ENCODE data around the gene ATP4A. TPM values are rescaled to one million over a fixed set of nuclear protein-coding genes. Genes with fewer than 3 reads are reported as not detected.
A peak's percentile ranks its signal among the peaks of the same experiment; 100 is the strongest.

Gene ATP4A
- polyA plus RNA-seq, 3 donors from 2014 or later: not detected

DNA sequence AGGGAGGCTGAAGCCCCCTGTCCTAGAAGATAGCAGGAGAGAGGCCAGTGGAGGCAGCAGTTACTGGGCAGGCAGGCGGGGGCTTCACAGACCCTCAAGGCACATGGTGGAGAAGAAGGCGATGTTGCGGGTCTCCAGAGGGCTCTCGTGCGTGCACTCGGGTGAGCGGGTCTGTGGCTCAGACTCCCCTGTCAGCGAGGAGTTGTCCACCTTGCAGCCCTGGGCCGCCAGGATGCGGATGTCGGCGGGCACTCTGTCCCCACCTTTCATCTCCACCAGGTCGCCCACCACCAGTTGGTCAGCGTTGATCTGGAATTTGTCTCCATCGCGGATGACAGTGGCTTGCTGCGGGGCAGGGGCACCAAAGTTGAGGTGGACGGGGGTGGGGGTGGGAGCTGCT lies 3.2 kb downstream of the ATP4A start:
- DNase-seq: no peak
- H3K4me1 Mint-ChIP-seq: peaks cover 10 to 13% of the 10 kb centered on the region in 2 donors
- H3K27me3 Mint-ChIP-seq (ENCODE audit: low read depth in 3 of 3): peaks cover 8 to 23% (median 18%) of the 10 kb centered on the region in 3 donors
- H3K9me3 Mint-ChIP-seq: no peaks in the 10 kb centered on the region
- H3K27ac Mint-ChIP-seq: no peak overlapping the region
- no peaks in the 10 kb centered on the region for H3K36me3 Mint-ChIP-seq
- no peak overlapping the region for H3K4me3 Mint-ChIP-seq

- no peaks in the 10 kb centered on the region for H3K36me3 Mint-ChIP-seq
- no peak overlapping the region for H3K4me3 Mint-ChIP-seq
Measured at GRCh38 chr19:35559781-35560180, 3.7 kb downstream of the ATP4A start.

DNA sequence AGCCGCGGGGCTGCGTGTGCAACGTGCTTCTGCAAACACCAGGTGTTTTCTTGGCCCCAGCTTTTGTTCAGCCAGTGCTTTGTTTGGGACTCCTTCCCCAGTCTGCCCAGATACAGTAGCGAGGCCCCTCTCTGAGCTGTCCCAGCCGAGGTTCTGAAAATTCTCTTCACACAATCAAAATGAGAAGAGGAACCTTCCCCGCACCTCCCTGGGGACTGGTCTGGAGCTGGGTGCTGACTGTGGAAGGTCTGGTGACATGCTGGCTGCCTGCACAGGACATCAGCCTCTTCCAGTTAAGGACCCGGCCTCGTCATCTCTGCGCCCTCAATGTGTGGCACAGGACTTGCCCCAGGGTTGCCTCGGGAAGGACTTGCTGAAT lies 4.2 kb downstream of the ATP4A start:
- H3K27ac Mint-ChIP-seq: no peak overlapping the region

More at GRCh38 chr19:35559781-35560180, 3.7 kb downstream of the ATP4A start:
- H3K27ac Mint-ChIP-seq: no peak overlapping the region
- peaks cover 10 to 13% of the 10 kb centered on the region in 2 donors for H3K4me1 Mint-ChIP-seq
- H3K9me3 Mint-ChIP-seq: no peaks in the 10 kb centered on the region
- H3K27me3 Mint-ChIP-seq (ENCODE audit: low read depth in 3 of 3): peaks cover 8 to 22% (median 18%) of the 10 kb centered on the region in 3 donors
- DNase-seq: no peak

GRCh38 chr19:35558400-35559280 lies 4.8 kb downstream of the ATP4A start:
- no peak for DNase-seq
- H3K36me3 Mint-ChIP-seq: no peaks in the 10 kb centered on the region
- H3K9me3 Mint-ChIP-seq: no peaks in the 10 kb centered on the region
- peaks cover 10 to 13% of the 10 kb centered on the region in 2 donors for H3K4me1 Mint-ChIP-seq
- H3K27ac Mint-ChIP-seq: no peak overlapping the region
- H3K4me3 Mint-ChIP-seq: peak overlapping the region in 4 of 5 donors; percentile 14 to 64 (median 50)
- peaks cover 8 to 22% (median 16%) of the 10 kb centered on the region in 3 donors for H3K27me3 Mint-ChIP-seq (ENCODE audit: low read depth in 3 of 3)

More for the DNA sequence above, 4.2 kb downstream of the ATP4A start:
- H3K27me3 Mint-ChIP-seq (ENCODE audit: low read depth in 3 of 3): peaks cover 8 to 22% (median 18%) of the 10 kb centered on the region in 3 donors
- H3K4me1 Mint-ChIP-seq: peaks cover 10 to 13% of the 10 kb centered on the region in 2 donors
- DNase-seq: no peak
- no peaks in the 10 kb centered on the region for H3K36me3 Mint-ChIP-seq
- H3K4me3 Mint-ChIP-seq: peak overlapping the region in 1 of 5 donors; percentile 7
- no peaks in the 10 kb centered on the region for H3K9me3 Mint-ChIP-seq

- Mint-ChIP-seq H3K36me3 (no peaks in the 10 kb centered on the region), H3K27ac (peak overlapping the region in 1 of 6 donors; percentile 25), H3K9me3 (no peaks in the 10 kb centered on the region), H3K4me3 (peak overlapping the region; percentile 77 to 87 (median 81)), H3K27me3 (ENCODE audit: low read depth in 3 of 3) (peaks cover 8 to 26% (median 16%) of the 10 kb centered on the region in 3 donors), H3K4me1 (peaks cover 10 to 13% of the 10 kb centered on the region in 2 donors)
- DNase-seq: peak; percentile 24 to 37 (median 30)
Measured at GRCh38 chr19:35557539-35558399, 5.7 kb downstream of the ATP4A start.

GRCh38 chr19:35556846-35557538 lies 6.5 kb downstream of the ATP4A start:
- H3K4me3 Mint-ChIP-seq: peak overlapping the region; percentile 65 to 87 (median 73)
- peaks cover 10 to 13% of the 10 kb centered on the region in 2 donors for H3K4me1 Mint-ChIP-seq
- H3K36me3 Mint-ChIP-seq: no peaks in the 10 kb centered on the region
- no peaks in the 10 kb centered on the region for H3K9me3 Mint-ChIP-seq
- no peak for DNase-seq
- peaks cover 8 to 26% (median 16%) of the 10 kb centered on the region in 3 donors for H3K27me3 Mint-ChIP-seq (ENCODE audit: low read depth in 3 of 3)
- peak overlapping the region in 2 of 6 donors; percentile 25 to 60 for H3K27ac Mint-ChIP-seq

GRCh38 chr19:35556025-35556590 lies 7.3 kb downstream of the ATP4A start:
- Mint-ChIP-seq H3K36me3 (no peaks in the 10 kb centered on the region), H3K4me1 (peaks cover 10 to 13% of the 10 kb centered on the region in 2 donors), H3K9me3 (no peaks in the 10 kb centered on the region), H3K27ac (peak overlapping the region in 2 of 6 donors; percentile 14 to 72), H3K4me3 (peak overlapping the region in 1 of 5 donors; percentile 47), H3K27me3 (ENCODE audit: low read depth in 3 of 3) (peaks cover 5 to 26% (median 16%) of the 10 kb centered on the region in 3 donors)
- DNase-seq: no peak

DNA sequence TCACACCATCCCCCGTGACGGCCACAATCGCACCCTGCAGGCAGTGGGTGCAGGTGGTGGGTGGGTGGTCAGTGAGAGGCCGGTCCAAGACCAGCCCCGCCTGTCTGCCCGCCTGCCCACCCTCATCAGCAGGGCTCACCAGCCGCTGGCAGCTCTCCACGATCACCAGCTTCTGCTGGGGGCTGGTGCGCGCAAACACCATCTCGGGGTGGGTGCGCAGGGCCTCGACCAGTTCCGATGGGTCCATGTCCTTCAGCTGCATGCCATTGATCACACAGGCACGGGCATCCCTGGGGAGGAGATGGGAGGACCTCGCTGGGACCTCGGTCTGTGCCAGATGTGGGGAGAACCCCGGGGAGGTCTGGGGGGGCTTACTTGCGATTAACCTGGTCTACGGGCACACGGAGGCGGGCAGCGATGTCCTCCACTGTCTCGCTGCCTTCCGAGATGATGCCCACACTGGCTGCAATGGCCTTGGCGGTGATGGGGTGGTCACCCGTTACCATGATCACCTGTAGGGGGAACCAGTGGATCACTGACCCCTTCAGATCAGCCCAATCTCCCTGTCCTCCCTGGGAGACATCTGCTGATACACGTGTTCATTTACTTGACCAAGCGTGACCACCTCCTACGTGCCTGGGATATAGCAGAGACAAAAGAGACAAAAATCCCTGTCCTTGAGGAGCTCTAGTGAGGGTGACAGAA lies 8.0 kb downstream of the ATP4A start:
- no peak overlapping the region for H3K27ac Mint-ChIP-seq
- H3K4me3 Mint-ChIP-seq: no peak overlapping the region
- no peaks in the 10 kb centered on the region for H3K36me3 Mint-ChIP-seq
- no peak for DNase-seq
- peaks cover 5 to 22% (median 14%) of the 10 kb centered on the region in 3 donors for H3K27me3 Mint-ChIP-seq (ENCODE audit: low read depth in 3 of 3)
- no peaks in the 10 kb centered on the region for H3K9me3 Mint-ChIP-seq
- peaks cover 10 to 13% of the 10 kb centered on the region in 2 donors for H3K4me1 Mint-ChIP-seq

DNA sequence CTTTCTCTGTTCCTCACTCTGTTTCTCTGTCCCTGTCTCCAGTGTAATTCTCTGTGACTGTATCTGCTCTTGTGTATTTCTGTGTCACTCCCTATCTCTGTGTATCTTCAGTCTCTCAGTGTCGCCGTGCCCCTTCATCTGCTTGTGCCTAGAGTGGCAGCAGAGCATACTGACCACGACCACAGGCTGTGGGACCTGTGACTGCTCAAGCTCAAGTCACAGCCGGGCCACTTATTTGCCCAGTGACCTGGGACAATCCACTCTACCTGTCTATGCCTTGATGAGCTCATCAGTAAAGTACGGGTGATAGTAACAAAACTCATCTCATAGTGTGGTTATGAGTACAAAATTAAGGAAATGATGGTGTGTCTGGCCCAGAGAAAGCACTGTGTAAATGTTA lies 9.4 kb downstream of the ATP4A start:
- H3K4me1 Mint-ChIP-seq: peaks cover 9 to 13% of the 10 kb centered on the region in 2 donors
- no peak overlapping the region for H3K27ac Mint-ChIP-seq
- DNase-seq: no peak
- no peak overlapping the region for H3K4me3 Mint-ChIP-seq
- H3K36me3 Mint-ChIP-seq: peaks cover 0 to 3% (median 0%) of the 10 kb centered on the region in 3 donors
- H3K9me3 Mint-ChIP-seq: no peaks in the 10 kb centered on the region
- peaks cover 2 to 16% (median 6%) of the 10 kb centered on the region in 3 donors for H3K27me3 Mint-ChIP-seq (ENCODE audit: low read depth in 3 of 3)

- no peak for DNase-seq
- H3K4me1 Mint-ChIP-seq: peaks cover 6 to 13% of the 10 kb centered on the region in 2 donors
- no peaks in the 10 kb centered on the region for H3K9me3 Mint-ChIP-seq
- peak overlapping the region in 1 of 6 donors; percentile 58 for H3K27ac Mint-ChIP-seq
- H3K4me3 Mint-ChIP-seq: no peak overlapping the region
- H3K27me3 Mint-ChIP-seq (ENCODE audit: low read depth in 3 of 3): peaks cover 0 to 16% (median 3%) of the 10 kb centered on the region in 3 donors
- peaks cover 0 to 4% (median 0%) of the 10 kb centered on the region in 3 donors for H3K36me3 Mint-ChIP-seq
Measured at GRCh38 chr19:35553385-35554000, 10.0 kb downstream of the ATP4A start.

DNA sequence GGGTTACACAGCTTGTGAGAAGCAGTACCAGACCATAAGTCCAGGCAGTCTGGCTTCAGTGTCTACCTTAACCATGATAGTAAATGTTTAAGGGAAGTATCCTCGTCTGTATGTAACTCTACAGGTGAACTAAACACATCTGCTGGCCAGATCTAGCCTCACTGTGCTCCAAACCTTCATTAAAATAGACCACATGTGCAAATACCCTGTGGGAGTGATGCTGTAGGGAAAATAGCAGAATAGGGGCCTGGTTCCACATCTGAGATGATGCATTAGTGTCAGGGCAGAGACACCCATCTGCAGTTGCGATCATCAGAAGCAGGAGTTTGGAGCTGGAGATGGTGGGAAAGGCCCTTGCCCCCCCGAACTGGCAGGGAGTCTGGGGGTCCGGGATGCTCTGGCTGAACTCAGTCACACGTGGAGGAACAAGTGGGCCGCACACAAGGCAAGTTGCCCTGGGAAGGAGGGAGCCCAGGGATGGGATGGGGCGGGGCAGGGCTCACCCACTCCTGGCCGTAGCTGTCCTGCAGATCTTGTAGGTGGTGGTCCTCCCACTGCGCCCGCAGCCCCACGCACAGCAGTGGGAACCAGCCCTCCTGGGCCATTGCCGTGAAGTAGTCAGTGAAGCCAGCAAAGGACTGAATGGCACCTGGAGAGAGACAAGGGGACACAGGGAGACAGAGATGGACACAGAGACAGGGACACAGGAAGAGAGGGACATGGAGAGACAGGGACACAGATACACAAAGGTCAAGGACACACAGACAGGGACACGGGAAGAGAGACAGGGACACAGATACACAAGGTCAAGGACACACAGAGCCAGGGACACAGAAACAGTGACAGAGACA lies 10.7 kb downstream of the ATP4A start:
- Mint-ChIP-seq H3K27me3 (ENCODE audit: low read depth in 3 of 3) (peaks cover 3 to 16% (median 5%) of the 10 kb centered on the region in 3 donors), H3K4me1 (peaks cover 4 to 10% of the 10 kb centered on the region in 2 donors), H3K27ac (peak overlapping the region in 1 of 6 donors; percentile 58), H3K9me3 (no peaks in the 10 kb centered on the region), H3K36me3 (peaks cover 0 to 4% (median 0%) of the 10 kb centered on the region in 3 donors), H3K4me3 (no peak overlapping the region)
- no peak for DNase-seq
